Measurements from ENCODE around the gene GRXCR1. TPM values are rescaled to one million over a fixed set of nuclear protein-coding genes. Genes with fewer than 3 reads are reported as not detected.

Gene GRXCR1
- not detected in 2 replicates for total RNA-seq

DNA sequence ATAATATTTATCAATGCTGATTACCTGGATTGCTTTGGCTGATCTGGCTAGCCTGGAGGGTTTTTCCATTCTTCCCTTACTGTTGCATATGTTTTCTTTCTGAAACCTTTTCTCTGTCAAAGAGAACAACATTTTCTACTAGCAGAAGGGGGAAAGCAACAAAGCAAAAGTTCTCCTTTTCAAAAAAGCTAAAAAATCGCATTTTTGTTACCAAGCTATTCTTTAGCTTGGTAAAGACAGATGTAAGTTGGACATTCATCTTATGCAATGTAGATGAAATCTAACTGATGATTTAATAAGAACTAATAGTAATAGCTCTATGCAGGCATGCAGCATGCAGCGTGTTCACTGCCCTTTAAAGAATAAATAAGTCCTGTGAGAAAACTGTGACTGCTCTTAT, at the start of gene GRXCR1:
TSS of gene GRXCR1 (plus strand) at position 301 of the 400 bp plus-strand sequence. CDS start 554 bp downstream, outside the sequence.

Other genes with a start within 250 kb of the GRXCR1 start
- gene ATP8A1, start 235.6 kb upstream of the GRXCR1 start, total RNA-seq, result 0.59 and 0.65 TPM in 2 replicates

Data from smooth muscle cell of the umbilical artery (primary cell).